Measurements from ENCODE around the gene RREB1. TPM values are rescaled to one million over a fixed set of nuclear protein-coding genes. Genes with fewer than 3 reads are reported as not detected.

RREB1 gene
- polyA plus RNA-seq, 2 of the 4 experiments (the other 2 are of a cell fraction): 2.2 to 5.0 TPM

GRCh38 chr6:7163661-7164071 lies 55.9 kb downstream of the RREB1 start:
- ATAC-seq: no peak
- H3K9me3 ChIP-seq: no peaks in the 10 kb centered on the region
- peaks cover 51% of the 10 kb centered on the region for H3K4me1 ChIP-seq
- no peak for DNase-seq (ENCODE audit: low read depth in 1 of 2, low spot score in 1 of 2)
- H3K27ac ChIP-seq: peak overlapping the region in 1 of 2 experiments; percentile 7; a peak in 1 of 6 replicates
- ChIA-PET POLR2A (no interaction called here), CTCF (no interaction called here)
- H3K4me2 ChIP-seq: no peak overlapping the region
- FAIRE-seq: no peak
- TF ChIP-seq POLR2AphosphoS2 (conservative IDR thresholded peaks at IDR 0.05; ENCODE audit: low read length) (no peak), USF2 (IDR thresholded peaks at IDR 0.05) (no peak), HEYL (CRISPR knock-in tag; IDR thresholded peaks at IDR 0.05) (no peak), CBX2 (IDR thresholded peaks at IDR 0.05; ENCODE audit: borderline replicate concordance, low read depth) (no peak), ZC3H11A (IDR thresholded peaks at IDR 0.05) (no peak), TP53 (CRISPR knock-in tag; IDR thresholded peaks at IDR 0.05) (no peak), RNF2 (IDR thresholded peaks at IDR 0.05; ENCODE audit: borderline replicate concordance, low read depth) (no peak), ZNF302 (CRISPR knock-in tag; IDR thresholded peaks at IDR 0.05) (no peak), EHF (CRISPR knock-in tag; IDR thresholded peaks at IDR 0.05) (no peak), HES2 (IDR thresholded peaks at IDR 0.05) (no peak), MAZ (IDR thresholded peaks at IDR 0.05; ENCODE audit: borderline replicate concordance, low read depth, low read length) (no peak), RAD21 (conservative IDR thresholded peaks at IDR 0.05 in 1 of 2, IDR thresholded peaks at IDR 0.05 in 1 of 2) (no peak), NFE2L2 (conservative IDR thresholded peaks at IDR 0.05; ENCODE audit: low read length) (no peak), ESRRA (IDR thresholded peaks at IDR 0.05; ENCODE audit: borderline replicate concordance, low read length) (no peak), RFX5 (IDR thresholded peaks at IDR 0.05) (no peak), SMC3 (IDR thresholded peaks at IDR 0.05) (no peak), FOSB (CRISPR knock-in tag; IDR thresholded peaks at IDR 0.05) (no peak)
- TF ChIP-seq, protein P1, sequence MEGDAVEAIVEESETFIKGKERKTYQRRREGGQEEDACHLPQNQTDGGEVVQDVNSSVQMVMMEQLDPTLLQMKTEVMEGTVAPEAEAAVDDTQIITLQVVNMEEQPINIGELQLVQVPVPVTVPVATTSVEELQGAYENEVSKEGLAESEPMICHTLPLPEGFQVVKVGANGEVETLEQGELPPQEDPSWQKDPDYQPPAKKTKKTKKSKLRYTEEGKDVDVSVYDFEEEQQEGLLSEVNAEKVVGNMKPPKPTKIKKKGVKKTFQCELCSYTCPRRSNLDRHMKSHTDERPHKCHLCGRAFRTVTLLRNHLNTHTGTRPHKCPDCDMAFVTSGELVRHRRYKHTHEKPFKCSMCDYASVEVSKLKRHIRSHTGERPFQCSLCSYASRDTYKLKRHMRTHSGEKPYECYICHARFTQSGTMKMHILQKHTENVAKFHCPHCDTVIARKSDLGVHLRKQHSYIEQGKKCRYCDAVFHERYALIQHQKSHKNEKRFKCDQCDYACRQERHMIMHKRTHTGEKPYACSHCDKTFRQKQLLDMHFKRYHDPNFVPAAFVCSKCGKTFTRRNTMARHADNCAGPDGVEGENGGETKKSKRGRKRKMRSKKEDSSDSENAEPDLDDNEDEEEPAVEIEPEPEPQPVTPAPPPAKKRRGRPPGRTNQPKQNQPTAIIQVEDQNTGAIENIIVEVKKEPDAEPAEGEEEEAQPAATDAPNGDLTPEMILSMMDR (IDR thresholded peaks at IDR 0.05): no peak
- H3K4me3 ChIP-seq: no peak overlapping the region
- 89% methylated on average over 10 of the region's 12 CpGs for WGBS (ENCODE audit: missing lambda C conversion rate)

DNA sequence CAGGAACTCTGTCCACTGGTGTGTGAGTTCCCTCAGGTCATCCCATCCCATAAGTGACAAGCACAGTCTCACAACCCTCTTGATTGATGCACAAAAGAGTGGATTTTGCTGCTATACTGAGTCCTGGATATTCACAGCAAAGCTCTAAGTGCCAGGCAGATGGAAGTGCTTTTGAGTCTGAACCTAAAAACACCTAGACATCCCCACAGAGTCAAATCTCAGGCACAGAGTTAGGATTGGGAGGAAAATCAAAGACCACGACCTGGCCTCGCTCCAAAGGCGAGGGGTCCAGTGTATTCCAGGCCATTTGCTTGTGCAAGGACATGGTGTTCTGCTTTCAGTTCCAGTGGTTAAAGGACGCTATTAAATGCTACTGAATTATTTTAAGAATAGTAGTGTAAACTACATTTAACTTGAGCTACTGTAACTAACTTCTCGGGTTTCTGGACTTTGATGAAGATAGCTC lies 56.8 kb downstream of the RREB1 start:
- WGBS (ENCODE audit: missing lambda C conversion rate): 83% methylated on average over 5 of the region's 5 CpGs
- no peak for DNase-seq (ENCODE audit: low read depth in 1 of 2, low spot score in 1 of 2)
- no peak for ATAC-seq
- Histone ChIP-seq H3K4me2 (no peak overlapping the region), H3K9me3 (no peaks in the 10 kb centered on the region), H3K4me3 (no peak overlapping the region), H3K4me1 (peaks cover 57% of the 10 kb centered on the region), H3K27ac (no peak overlapping the region; a peak in 1 of 6 replicates)
- no peak for TF ChIP-seq BHLHE40 (IDR thresholded peaks at IDR 0.05; ENCODE audit: low read depth, low read length)
- TF ChIP-seq TFCP2L1 (CRISPR knock-in tag; IDR thresholded peaks at IDR 0.05): no peak
- TF ChIP-seq HEYL (CRISPR knock-in tag; IDR thresholded peaks at IDR 0.05): no peak
- no peak for TF ChIP-seq RAD21 (conservative IDR thresholded peaks at IDR 0.05 in 1 of 2, IDR thresholded peaks at IDR 0.05 in 1 of 2)
- TF ChIP-seq PHF8 (IDR thresholded peaks at IDR 0.05; ENCODE audit: borderline replicate concordance, low read depth): no peak
- no peak for TF ChIP-seq HOXA7 (CRISPR knock-in tag; IDR thresholded peaks at IDR 0.05)
- no peak for TF ChIP-seq KDM1A (IDR thresholded peaks at IDR 0.05; ENCODE audit: low read depth)
- no peak for TF ChIP-seq EP300 (IDR thresholded peaks at IDR 0.05)
- TF ChIP-seq CBX2 (IDR thresholded peaks at IDR 0.05; ENCODE audit: borderline replicate concordance, low read depth): no peak
- TF ChIP-seq ZC3H11A (IDR thresholded peaks at IDR 0.05): no peak
- TF ChIP-seq NPAS2 (CRISPR knock-in tag; IDR thresholded peaks at IDR 0.05; ENCODE audit: borderline replicate concordance): no peak
- ChIA-PET CTCF (no interaction called here), POLR2A (no interaction called here)
- no peak for FAIRE-seq
